IMR-90 (cell line): ENCODE results near the gene OR14I1. TPM values are rescaled to one million over a fixed set of nuclear protein-coding genes. Genes with fewer than 3 reads are reported as not detected.

Experiments
- ATAC-seq: fragments of 200-7000 bp; cut with Tn5 transposase; 2 replicates; pipeline ENCODE4 v1.9.1; 2020; ENCODE audit warnings: low read depth, mild to moderate bottlenecking, moderate library complexity
- BruUV-seq: library from RNA; stranded (reverse); fragments of 400-500 nt; replicated peaks from 2 replicates; lab custom pipeline; 2021; lab: Mats Ljungman, UMichigan
- CTCF ChIA-PET: fragments of 300-600 bp; formaldehyde crosslinking; extraction: SDS; loops from one replicate; lab custom pipeline; 2021; ENCODE audit warnings: antibody characterized with exemption; lab: Yijun Ruan, JAX
- POLR2A ChIA-PET: fragments of 300-600 bp; sonication (Branson Sonifier 250); formaldehyde crosslinking; loops from one replicate; lab custom pipeline; 2022; ENCODE audit warnings: antibody characterized with exemption; ENCODE audit not compliant: unreplicated experiment; lab: Charles Lee
- DNase-seq: peaks from one replicate; pipeline ENCODE4 v3.0.0; 2013
- H2AFZ ChIP-seq: replicated peaks from 2 replicates; pipeline ENCODE3; 2013; ENCODE audit warnings: low read length, mild to moderate bottlenecking; ENCODE audit not compliant: poor library complexity
- H2AK5ac ChIP-seq: 2 replicates; pipeline ENCODE4 v1.6.1; 2013; ENCODE audit warnings: low read depth, low read length, inconsistent platforms
- H2AK9ac ChIP-seq: replicated peaks from 2 replicates; pipeline ENCODE3; 2013; ENCODE audit warnings: mild to moderate bottlenecking, low read depth, low read length, moderate library complexity; ENCODE audit not compliant: poor library complexity
- H2BK120ac ChIP-seq: 2 replicates; pipeline ENCODE4 v1.6.1; 2013; ENCODE audit warnings: low read depth, low read length, inconsistent platforms
- H2BK15ac ChIP-seq: 3 replicates; pipeline ENCODE4 v1.6.1; 2013; ENCODE audit warnings: low read depth, low read length, inconsistent platforms
- H2BK20ac ChIP-seq: 2 replicates; pipeline ENCODE4 v1.6.1; 2013; ENCODE audit warnings: low read depth, mild to moderate bottlenecking, inconsistent platforms, low read length, moderate library complexity
- H2BK5ac ChIP-seq: 2 replicates; pipeline ENCODE4 v1.6.1; 2013; ENCODE audit warnings: mild to moderate bottlenecking, low read depth, low read length, inconsistent platforms; ENCODE audit not compliant: poor library complexity, severe bottlenecking
- H3K14ac ChIP-seq: replicated peaks from 2 replicates; pipeline ENCODE4 v1.6.1; 2013; ENCODE audit warnings: low read depth, low read length, inconsistent platforms
- H3K18ac ChIP-seq: 2 replicates; pipeline ENCODE4 v1.6.1; 2013; ENCODE audit warnings: low read depth, low read length, control low read depth
- H3K23ac ChIP-seq: 2 replicates; pipeline ENCODE4 v1.6.1; 2013; ENCODE audit warnings: low read depth, low read length, inconsistent platforms
- H3K27ac ChIP-seq: 2 replicates; pipeline ENCODE4 v1.5.1; 2013; ENCODE audit warnings: mild to moderate bottlenecking, control low read depth, low read length; ENCODE audit not compliant: insufficient read depth
- H3K27me3 ChIP-seq: 2 replicates; pipeline ENCODE4 v1.6.1; 2013; ENCODE audit warnings: low read length; ENCODE audit not compliant: control insufficient read depth, insufficient read depth
- H3K36me3 ChIP-seq: 2 replicates; pipeline ENCODE4 v1.6.1; 2013; ENCODE audit warnings: low read length, mixed read lengths; ENCODE audit not compliant: control insufficient read depth, insufficient read depth
- H3K4ac ChIP-seq: 2 replicates; pipeline ENCODE4 v1.6.1; 2013; ENCODE audit warnings: low read depth, low read length, inconsistent platforms
- H3K4me1 ChIP-seq: 2 replicates; pipeline ENCODE4 v1.6.1; 2013; ENCODE audit warnings: low read length, mixed read lengths; ENCODE audit not compliant: control insufficient read depth, insufficient read depth
- H3K4me2 ChIP-seq: 2 replicates; pipeline ENCODE4 v1.6.1; 2013; ENCODE audit warnings: low read depth, mild to moderate bottlenecking, control low read depth, low read length, moderate library complexity
- H3K4me3 ChIP-seq: 2 replicates; pipeline ENCODE4 v1.5.1; 2013; ENCODE audit warnings: low read depth, mild to moderate bottlenecking, control low read depth, low read length, moderate library complexity; ENCODE audit not compliant: insufficient read depth
- H3K56ac ChIP-seq: 2 replicates; pipeline ENCODE4 v1.6.1; 2013; ENCODE audit warnings: low read length, inconsistent platforms; ENCODE audit not compliant: insufficient read depth; ENCODE audit errors: extremely low read depth
- H3K79me1 ChIP-seq, 2 experiments: 2 replicates each; pipeline ENCODE4 v1.6.1; 2013; ENCODE audit warnings: low read length in 2 of 2, inconsistent platforms in 1 of 2, low read depth in 1 of 2
- H3K9ac ChIP-seq: 2 replicates; pipeline ENCODE4 v1.6.1; 2013; ENCODE audit warnings: low read depth, low read length, control low read depth
- H3K9me1 ChIP-seq: 2 replicates; pipeline ENCODE4 v1.6.1; 2013; ENCODE audit warnings: low read length, inconsistent platforms; ENCODE audit not compliant: insufficient read depth
- H3K9me3 ChIP-seq: 2 replicates; pipeline ENCODE4 v1.6.1; 2013; ENCODE audit warnings: low read length; ENCODE audit not compliant: control insufficient read depth, insufficient read depth
- H4K20me1 ChIP-seq: 2 replicates; pipeline ENCODE4 v1.6.1; 2013; ENCODE audit warnings: low read length, inconsistent platforms; ENCODE audit not compliant: insufficient read depth
- H4K5ac ChIP-seq: 2 replicates; pipeline ENCODE4 v1.6.1; 2013; ENCODE audit warnings: mild to moderate bottlenecking, low read depth, low read length, control low read depth
- H4K8ac ChIP-seq, 2 experiments: 2 replicates each; pipeline ENCODE4 v1.6.1; 2013; ENCODE audit warnings: low read depth in 2 of 2, low read length in 2 of 2, control low read depth in 1 of 2, inconsistent platforms in 1 of 2
- H4K91ac ChIP-seq: 2 replicates; pipeline ENCODE4 v1.6.1; 2013; ENCODE audit warnings: low read depth, low read length, inconsistent platforms; ENCODE audit not compliant: insufficient read depth
- BHLHE40 ChIP-seq: fragments of 150-350 bp; IDR thresholded peaks from 2 replicates; pipeline ENCODE4 v1.6.1; 2016; ENCODE audit warnings: mild to moderate bottlenecking, low read depth, low read length
- CEBPB ChIP-seq: IDR thresholded peaks from 2 replicates; pipeline ENCODE4 v1.6.1; 2012; ENCODE audit warnings: low read depth, low read length, improper control_type of control experiment
- CHD1 ChIP-seq: IDR thresholded peaks from 2 replicates; pipeline ENCODE4 v1.6.1; 2012; ENCODE audit warnings: low read depth, low read length, improper control_type of control experiment
- CTCF ChIP-seq: conservative IDR thresholded peaks from 2 replicates; pipeline ENCODE4 v1.5.1; 2012; ENCODE audit warnings: mild to moderate bottlenecking, low read depth, low read length, improper control_type of control experiment
- ELK1 ChIP-seq: fragments of 150-350 bp; IDR thresholded peaks from 2 replicates; pipeline ENCODE4 v1.6.1; 2016; ENCODE audit warnings: low read depth, mild to moderate bottlenecking, low read length, moderate library complexity, borderline replicate concordance
- FOS ChIP-seq: fragments of 150-350 bp; IDR thresholded peaks from 2 replicates; pipeline ENCODE4 v1.6.1; 2016; ENCODE audit warnings: low read depth, low read length
- MAFK ChIP-seq: IDR thresholded peaks from 2 replicates; pipeline ENCODE4 v1.6.1; 2012; ENCODE audit warnings: low read depth, low read length, improper control_type of control experiment
- MXI1 ChIP-seq: IDR thresholded peaks from 2 replicates; pipeline ENCODE4 v1.6.1; 2012; ENCODE audit warnings: low read depth, mild to moderate bottlenecking, low read length, moderate library complexity, borderline replicate concordance
- POLR2A ChIP-seq: IDR thresholded peaks from 2 replicates; pipeline ENCODE4 v1.6.1; 2012; ENCODE audit warnings: mild to moderate bottlenecking, low read depth, low read length
- RAD21 ChIP-seq: IDR thresholded peaks from 2 replicates; pipeline ENCODE4 v1.6.1; 2012; ENCODE audit warnings: low read length, improper control_type of control experiment
- RCOR1 ChIP-seq: IDR thresholded peaks from 2 replicates; pipeline ENCODE4 v1.6.1; 2012; ENCODE audit warnings: mild to moderate bottlenecking, low read length, improper control_type of control experiment; ENCODE audit not compliant: insufficient replicate concordance
- WGBS, 2 experiments: methylation state at CpG; one replicate each; pipeline versions ENCODE4 v1.1.5 to v1.1.7; 2013; ENCODE audit warnings: missing lambda C conversion rate in 2 of 2; ENCODE audit not compliant: insufficient read length in 1 of 2; ENCODE audit errors: extremely low coverage in 2 of 2; 5-methylcytosine and 5-hydroxymethylcytosine counted together
- dilution Hi-C: fragments of 300-500 bp; cut with HindIII; formaldehyde crosslinking; loops from one replicate; pipeline ENCODE4 v1.14.3; 2018; ENCODE audit warnings: low sequenced_read_pairs; ENCODE audit not compliant: unreplicated experiment
- in situ Hi-C: fragments of 300-500 bp; cut with MboI; formaldehyde crosslinking; loops from 3 replicates; pipeline ENCODE4 v1.14.3; 2019; ENCODE audit warnings: low sequenced_read_pairs, inconsistent platforms, mixed read lengths
- intact Hi-C: fragments of 100-400 bp; cut with micrococcal nuclease; formaldehyde crosslinking; loops from 2 replicates; pipeline ENCODE4 v1.10.0; 2022
- polyA plus RNA-seq, 3 experiments: library from polyadenylated mRNA; depleted of rRNA; stranded (reverse); fragments of >200 nt; gene quantifications; 2 replicates each; pipeline ENCODE4 v1.2.3, GENCODE V29; 2012; ENCODE audit warnings: low replicate concordance in 1 of 3
- total RNA-seq: library from RNA; depleted of rRNA; stranded (reverse); fragments of >200 nt; gene quantifications from 2 replicates; pipeline ENCODE4 v1.2.3, GENCODE V29; 2012

OR14I1 gene
- total and polyA plus RNA-seq, 2 of the 4 experiments (the other 2 are of a cell fraction) = not detected

GRCh38 chr1:248739572-248740205, 37.1 kb upstream of the OR14I1 start:
- H2AFZ ChIP-seq = no peak overlapping the region
- no peak overlapping the region for H2AK5ac ChIP-seq
- H4K5ac ChIP-seq = no peak overlapping the region
- no peak overlapping the region for H3K14ac ChIP-seq
- no peak overlapping the region for H3K4me3 ChIP-seq
- intact Hi-C loops (no loop called here), in situ Hi-C loops (no loop called here), dilution Hi-C loops (no loop called here)
- H2BK120ac ChIP-seq = no peak overlapping the region
- H3K18ac ChIP-seq = no peak overlapping the region
- H3K4ac ChIP-seq = no peak overlapping the region
- no peaks in the 10 kb centered on the region for H3K4me1 ChIP-seq
- no peaks in the 10 kb centered on the region for H3K27me3 ChIP-seq
- no peak overlapping the region for H3K27ac ChIP-seq
- H3K9me3 ChIP-seq = peaks cover 25% of the 10 kb centered on the region
- H3K9me1 ChIP-seq = no peaks in the 10 kb centered on the region
- H4K20me1 ChIP-seq = no peaks in the 10 kb centered on the region
- BruUV-seq = no TSS peak
- no peak overlapping the region for H2AK9ac ChIP-seq
- TF ChIP-seq BHLHE40 (no peak), ELK1 (no peak), CHD1 (no peak), RCOR1 (no peak), MAFK (no peak), POLR2A (no peak), CTCF (no peak), CEBPB (no peak), FOS (no peak), MXI1 (no peak), RAD21 (no peak)
- no peaks in the 10 kb centered on the region for H3K79me1 ChIP-seq
- DNase-seq = no peak
- no peak for ATAC-seq
- H2BK15ac ChIP-seq = no peak overlapping the region
- H2BK20ac ChIP-seq = no peak overlapping the region
- H3K9ac ChIP-seq = no peak overlapping the region
- H4K8ac ChIP-seq = no peak overlapping the region
- no peak overlapping the region for H3K56ac ChIP-seq
- no peak overlapping the region for H2BK5ac ChIP-seq
- no peak overlapping the region for H3K23ac ChIP-seq
- H4K91ac ChIP-seq = no peak overlapping the region
- WGBS, 2 experiments = 66% methylated on average over 8 of the region's 16 CpGs; no CpG with 5 or more reads in 1 of the 2 experiments
- H3K4me2 ChIP-seq = no peak overlapping the region
- ChIA-PET CTCF (no interaction called here), POLR2A (no interaction called here)
- no peaks in the 10 kb centered on the region for H3K36me3 ChIP-seq
